HepG2 (cell line): Measurements from ENCODE around the gene SMYD5. TPM values are rescaled to one million over a fixed set of nuclear protein-coding genes. Genes with fewer than 3 reads are reported as not detected.
A peak's percentile ranks its signal among the peaks of the same experiment; 100 is the strongest.

Experiments
- ATM ChIP-seq: fragments of 450-650 bp; IDR thresholded peaks from 2 replicates; pipeline ENCODE4 v1.7.1; 2017; ENCODE audit warnings: mild to moderate bottlenecking, borderline replicate concordance
- CREM ChIP-seq, 2 experiments: sonication (generic) in 1 of 2; formaldehyde crosslinking in 1 of 2; IDR thresholded peaks; 2 replicates each; pipeline versions ENCODE4 v1.4.0 to v1.6.1; 2016 to 2020; ENCODE audit warnings: antibody characterized with exemption in 1 of 2, mild to moderate bottlenecking in 1 of 2, missing genetic modification reagents in 1 of 2
- GATA4 ChIP-seq: sonication (generic); IDR thresholded peaks from 2 replicates; pipeline ENCODE4 v1.6.1; 2016; ENCODE audit warnings: antibody characterized with exemption, low read depth, borderline replicate concordance
- ISX ChIP-seq: sonication (generic); formaldehyde crosslinking; conservative IDR thresholded peaks from 2 replicates; pipeline ENCODE4 v1.5.0; 2020; ENCODE audit warnings: missing genetic modification reagents
- KLF13 ChIP-seq: sonication (generic); formaldehyde crosslinking; IDR thresholded peaks from 2 replicates; pipeline ENCODE4 v1.4.0; 2020; ENCODE audit warnings: mild to moderate bottlenecking, missing genetic modification reagents
- MIER3 ChIP-seq: IDR thresholded peaks from 2 replicates; pipeline ENCODE4 v1.6.1; 2016; ENCODE audit warnings: missing compliant biosample characterization, borderline replicate concordance
- MLXIP ChIP-seq: sonication (generic); formaldehyde crosslinking; IDR thresholded peaks from 2 replicates; pipeline ENCODE4 v1.9.0; 2021; ENCODE audit warnings: missing genetic modification reagents, borderline replicate concordance
- PAXIP1 ChIP-seq: sonication (generic); formaldehyde crosslinking; conservative IDR thresholded peaks from 2 replicates; pipeline ENCODE4 v1.4.0; 2020; ENCODE audit warnings: mild to moderate bottlenecking, missing genetic modification reagents, moderate library complexity
- POLR2A ChIP-seq, 2 experiments: IDR thresholded peaks; 2 replicates each; pipeline ENCODE4 v1.6.1; 2011; ENCODE audit warnings: low read depth in 2 of 2, low read length in 2 of 2, mild to moderate bottlenecking in 1 of 2, moderate library complexity in 1 of 2; ENCODE audit not compliant: insufficient read depth in 1 of 2
- TOE1 ChIP-seq: sonication (generic); formaldehyde crosslinking; IDR thresholded peaks from 2 replicates; pipeline ENCODE4 v1.4.0; 2020; ENCODE audit warnings: mild to moderate bottlenecking, missing genetic modification reagents
- YY1 ChIP-seq: IDR thresholded peaks from 2 replicates; pipeline ENCODE4 v1.6.1; 2011; ENCODE audit warnings: low read length, low read depth, moderate library complexity, mild to moderate bottlenecking; ENCODE audit not compliant: insufficient read depth, insufficient replicate concordance
- ZMAT5 ChIP-seq: sonication (generic); formaldehyde crosslinking; IDR thresholded peaks from 2 replicates; pipeline ENCODE4 v1.5.0; 2020; ENCODE audit warnings: mild to moderate bottlenecking, low read depth, missing genetic modification reagents, borderline replicate concordance
- ZNF18 ChIP-seq: sonication (generic); formaldehyde crosslinking; IDR thresholded peaks from 2 replicates; pipeline ENCODE4 v1.8.0; 2022; ENCODE audit warnings: mild to moderate bottlenecking, missing genetic modification reagents; ENCODE audit not compliant: insufficient replicate concordance
- ZNF280D ChIP-seq: sonication (generic); formaldehyde crosslinking; IDR thresholded peaks from 2 replicates; pipeline ENCODE4 v1.5.1; 2020; ENCODE audit warnings: mild to moderate bottlenecking, missing genetic modification reagents
- ZNF44 ChIP-seq: sonication (generic); formaldehyde crosslinking; IDR thresholded peaks from 2 replicates; pipeline ENCODE4 v1.5.1; 2020; ENCODE audit warnings: mild to moderate bottlenecking, missing genetic modification reagents
- ZNF550 ChIP-seq: sonication (generic); formaldehyde crosslinking; IDR thresholded peaks from 2 replicates; pipeline ENCODE4 v1.4.0; 2020; ENCODE audit warnings: mild to moderate bottlenecking, missing genetic modification reagents, borderline replicate concordance
- polyA plus RNA-seq, 8 experiments: library from polyadenylated mRNA; depleted of rRNA in 3 of 8; stranded (reverse) in 7 of 8; unstranded in 1 of 8; fragments of >200 nt; fragmentation: Illumina TruSeq in 4 of 8; extraction: Trizol in 4 of 8; gene quantifications; 2 replicates each; pipeline versions ENCODE4 v1.2.1 to v1.2.3, GENCODE V29; 2011 to 2016; ENCODE audit warnings: low read depth in 4 of 8, missing spikeins in 1 of 8, mixed read lengths in 1 of 8; ENCODE audit not compliant: insufficient read depth in 1 of 8
- total RNA-seq, 5 experiments: library from RNA; depleted of rRNA; stranded (reverse); fragments of >200 nt; fragmentation: Illumina TruSeq; extraction: Trizol; gene quantifications; 2 replicates each; pipeline ENCODE4 v1.2.3, GENCODE V29; 2016; ENCODE audit warnings: low read depth in 1 of 5

SMYD5 gene
- total and polyA plus RNA-seq, 2 of the 13 experiments (the other 11 are each of a cell fraction or from before 2014, with no cell fraction given), result 55.8 to 70.4 TPM

GRCh38 chr2:73233154-73233931 lies 19.3 kb downstream of the SMYD5 start, which contains the start of gene PRADC1 (continued):
- peak; percentile 67; the same call in 1 of the 2 replicates for TF ChIP-seq TOE1 (CRISPR knock-in tag)
- TF ChIP-seq PAXIP1 (CRISPR knock-in tag), result peak; percentile 64
- no peak for TF ChIP-seq ZNF44 (CRISPR knock-in tag)
- TF ChIP-seq ZNF18 (CRISPR knock-in tag), result peak; percentile 64
- TF ChIP-seq ZNF280D (CRISPR knock-in tag), result no peak
- TF ChIP-seq ISX (CRISPR knock-in tag), result no peak
- TF ChIP-seq KLF13 (CRISPR knock-in tag), result peak; percentile 81
- TF ChIP-seq ZNF550 (CRISPR knock-in tag), result no peak
- TF ChIP-seq YY1, result peak; percentile 38
- no peak for TF ChIP-seq ATM
- TF ChIP-seq POLR2A (IDR thresholded peaks at IDR 0.05; ENCODE audit: insufficient read depth in 1 of 2, low read depth in 2 of 2, low read length in 2 of 2), result peak; percentile 23 to 80; a peak in 2 of 4 replicates
- peak; percentile 82 for TF ChIP-seq CREM (IDR thresholded peaks at IDR 0.05)
- no peak for TF ChIP-seq CREM (CRISPR knock-in tag; IDR thresholded peaks at IDR 0.05)
- TF ChIP-seq ZMAT5 (CRISPR knock-in tag), result no peak
- no peak for TF ChIP-seq GATA4
- peak; percentile 56; the same call in 1 of the 2 replicates for TF ChIP-seq MIER3
- no peak for TF ChIP-seq MLXIP
